ENCODE results near the gene SHROOM4. TPM values are rescaled to one million over a fixed set of nuclear protein-coding genes. Genes with fewer than 3 reads are reported as not detected.

The SHROOM4 gene
- total RNA-seq, 2 experiments from 2014 or later = not detected

DNA sequence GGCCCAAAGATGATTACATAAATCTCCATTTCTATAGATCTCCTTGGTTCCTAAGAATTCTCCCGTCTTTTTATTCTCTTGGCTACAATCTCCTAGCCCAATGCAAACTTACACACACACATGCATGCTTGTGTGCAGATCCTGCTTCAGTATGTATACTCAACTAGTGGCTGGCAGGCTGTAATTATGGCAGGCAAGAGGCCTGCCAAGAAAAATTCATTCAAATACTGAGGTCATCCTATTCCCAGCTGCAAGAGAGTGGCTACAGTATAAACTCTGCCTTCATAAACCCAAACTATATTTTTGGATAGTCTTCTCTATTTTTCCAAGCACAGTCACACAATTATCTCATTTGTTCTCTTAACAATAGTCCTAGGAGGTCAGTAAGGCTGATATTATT is 95.2 kb downstream of the SHROOM4 start:
- H3K4me1 ChIP-seq (ENCODE audit: insufficient read depth, low read length, poor library complexity, severe bottlenecking) = no peaks in the 10 kb centered on the region
- CTCF ChIA-PET (ENCODE audit: unreplicated experiment) = no interaction called here
- H2AFZ ChIP-seq (ENCODE audit: low read length) = no peak overlapping the region
- no peaks in the 10 kb centered on the region for H3K36me3 ChIP-seq (ENCODE audit: insufficient read depth, low read length)
- no peaks in the 10 kb centered on the region for H3K9me2 ChIP-seq (ENCODE audit: insufficient read depth, low read length)
- no peaks in the 10 kb centered on the region for H3K79me2 ChIP-seq (ENCODE audit: insufficient read depth, low read depth, low read length)
- no peaks in the 10 kb centered on the region for H3K9me3 ChIP-seq (ENCODE audit: low read length)
- H3K4me2 ChIP-seq (ENCODE audit: low read length) = no peak overlapping the region
- DNase-seq (ENCODE audit: low spot score) = no peak
- H3K4me3 ChIP-seq (ENCODE audit: low read depth, low read length, poor library complexity, severe bottlenecking) = no peak overlapping the region
- intact Hi-C loops (cut with micrococcal nuclease; ENCODE audit: unreplicated experiment) = no loop called here
- TF ChIP-seq, protein P1, sequence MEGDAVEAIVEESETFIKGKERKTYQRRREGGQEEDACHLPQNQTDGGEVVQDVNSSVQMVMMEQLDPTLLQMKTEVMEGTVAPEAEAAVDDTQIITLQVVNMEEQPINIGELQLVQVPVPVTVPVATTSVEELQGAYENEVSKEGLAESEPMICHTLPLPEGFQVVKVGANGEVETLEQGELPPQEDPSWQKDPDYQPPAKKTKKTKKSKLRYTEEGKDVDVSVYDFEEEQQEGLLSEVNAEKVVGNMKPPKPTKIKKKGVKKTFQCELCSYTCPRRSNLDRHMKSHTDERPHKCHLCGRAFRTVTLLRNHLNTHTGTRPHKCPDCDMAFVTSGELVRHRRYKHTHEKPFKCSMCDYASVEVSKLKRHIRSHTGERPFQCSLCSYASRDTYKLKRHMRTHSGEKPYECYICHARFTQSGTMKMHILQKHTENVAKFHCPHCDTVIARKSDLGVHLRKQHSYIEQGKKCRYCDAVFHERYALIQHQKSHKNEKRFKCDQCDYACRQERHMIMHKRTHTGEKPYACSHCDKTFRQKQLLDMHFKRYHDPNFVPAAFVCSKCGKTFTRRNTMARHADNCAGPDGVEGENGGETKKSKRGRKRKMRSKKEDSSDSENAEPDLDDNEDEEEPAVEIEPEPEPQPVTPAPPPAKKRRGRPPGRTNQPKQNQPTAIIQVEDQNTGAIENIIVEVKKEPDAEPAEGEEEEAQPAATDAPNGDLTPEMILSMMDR (conservative IDR thresholded peaks at IDR 0.05; ENCODE audit: low read length) = no peak
- TF ChIP-seq EZH2phosphoT487 (IDR thresholded peaks at IDR 0.05; ENCODE audit: borderline replicate concordance, low read depth, low read length) = no peak
- BruUV-seq (replicated peaks) = no TSS peak
- POLR2A ChIA-PET = no interaction called here
- H3K27ac ChIP-seq (ENCODE audit: low read depth, low read length, poor library complexity, severe bottlenecking) = no peak overlapping the region
- H4K20me1 ChIP-seq (ENCODE audit: insufficient read depth, low read length) = no peaks in the 10 kb centered on the region

DNA sequence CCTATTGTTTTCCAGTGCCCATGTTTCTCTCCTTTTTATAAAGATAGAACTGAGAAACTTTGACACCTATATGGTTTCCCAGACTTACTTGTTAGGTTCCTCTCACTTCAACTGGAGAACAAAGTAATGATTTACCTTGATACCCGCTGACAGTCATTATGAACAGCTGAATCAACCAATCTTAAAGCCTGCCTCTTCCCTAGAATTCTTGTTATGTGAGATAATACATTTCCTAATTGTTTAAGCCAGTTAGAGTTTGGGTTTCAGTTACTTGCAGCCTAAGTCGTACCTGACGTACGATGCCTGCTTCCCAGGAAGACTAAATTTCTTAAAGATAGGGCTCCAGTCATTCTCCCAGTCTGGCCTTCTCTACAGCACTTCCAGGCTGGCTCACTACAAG is 97.3 kb downstream of the SHROOM4 start:
- intact Hi-C loops (cut with micrococcal nuclease; ENCODE audit: unreplicated experiment) = no loop called here
- no TSS peak for BruUV-seq (replicated peaks)
- DNase-seq (ENCODE audit: low spot score) = no peak

GRCh38 chrX:50712777-50713176 is 101.2 kb downstream of the SHROOM4 start:
- Histone ChIP-seq H4K20me1 (ENCODE audit: insufficient read depth, low read length) (no peaks in the 10 kb centered on the region), H3K36me3 (ENCODE audit: insufficient read depth, low read length) (no peaks in the 10 kb centered on the region), H3K79me2 (ENCODE audit: insufficient read depth, low read depth, low read length) (no peaks in the 10 kb centered on the region), H3K27ac (ENCODE audit: low read depth, low read length, poor library complexity, severe bottlenecking) (no peak overlapping the region), H3K9me3 (ENCODE audit: low read length) (no peaks in the 10 kb centered on the region), H3K4me3 (ENCODE audit: low read depth, low read length, poor library complexity, severe bottlenecking) (no peak overlapping the region), H3K9me2 (ENCODE audit: insufficient read depth, low read length) (no peaks in the 10 kb centered on the region), H2AFZ (ENCODE audit: low read length) (no peak overlapping the region), H3K4me1 (ENCODE audit: insufficient read depth, low read length, poor library complexity, severe bottlenecking) (no peaks in the 10 kb centered on the region), H3K4me2 (ENCODE audit: low read length) (no peak overlapping the region)
- no TSS peak for BruUV-seq (replicated peaks)
- CTCF ChIA-PET (ENCODE audit: unreplicated experiment) = no interaction called here
- TF ChIP-seq EZH2phosphoT487 (IDR thresholded peaks at IDR 0.05; ENCODE audit: borderline replicate concordance, low read depth, low read length) = no peak
- TF ChIP-seq, protein P1 (conservative IDR thresholded peaks at IDR 0.05; ENCODE audit: low read length) = no peak
- DNase-seq (ENCODE audit: low spot score) = no peak
- intact Hi-C loops (cut with micrococcal nuclease; ENCODE audit: unreplicated experiment) = no loop called here
- POLR2A ChIA-PET = no interaction called here

More for the DNA sequence above, 97.3 kb downstream of the SHROOM4 start:
- Histone ChIP-seq H3K36me3 (ENCODE audit: insufficient read depth, low read length) (no peaks in the 10 kb centered on the region), H3K4me2 (ENCODE audit: low read length) (no peak overlapping the region), H3K27ac (ENCODE audit: low read depth, low read length, poor library complexity, severe bottlenecking) (no peak overlapping the region), H2AFZ (ENCODE audit: low read length) (no peak overlapping the region), H4K20me1 (ENCODE audit: insufficient read depth, low read length) (no peaks in the 10 kb centered on the region), H3K4me3 (ENCODE audit: low read depth, low read length, poor library complexity, severe bottlenecking) (no peak overlapping the region), H3K4me1 (ENCODE audit: insufficient read depth, low read length, poor library complexity, severe bottlenecking) (no peaks in the 10 kb centered on the region), H3K9me3 (ENCODE audit: low read length) (no peaks in the 10 kb centered on the region), H3K79me2 (ENCODE audit: insufficient read depth, low read depth, low read length) (no peaks in the 10 kb centered on the region), H3K9me2 (ENCODE audit: insufficient read depth, low read length) (no peaks in the 10 kb centered on the region)
- ChIA-PET CTCF (ENCODE audit: unreplicated experiment) (no interaction called here), POLR2A (no interaction called here)
- TF ChIP-seq, protein P1 (conservative IDR thresholded peaks at IDR 0.05; ENCODE audit: low read length) = no peak
- no peak for TF ChIP-seq EZH2phosphoT487 (IDR thresholded peaks at IDR 0.05; ENCODE audit: borderline replicate concordance, low read depth, low read length)
